Measurements from ENCODE around the gene MYO5B. TPM values are rescaled to one million over a fixed set of nuclear protein-coding genes. Genes with fewer than 3 reads are reported as not detected.

Gene MYO5B
- total RNA-seq, 1 donor from 2014 or later, result 0.21 TPM

- H3K9me3 ChIP-seq, result no peaks in the 10 kb centered on the region
- H3K36me3 ChIP-seq, result no peaks in the 10 kb centered on the region
- TF ChIP-seq CTCF (IDR thresholded peaks at IDR 0.05), result no peak
- peaks cover 0 to 14% of the 10 kb centered on the region in 2 donors for H3K4me1 ChIP-seq
- intact Hi-C loops (cut with DNase I), result loop anchor here (5.0 kb wide), 1 partner anchor 185 kb away; the partner anchor contains the start of gene MYO5B
- no peak overlapping the region for H3K4me3 ChIP-seq
- H3K27me3 ChIP-seq, result no peaks in the 10 kb centered on the region
- no peak for DNase-seq (ENCODE audit: low spot score in 2 of 2)
- peak overlapping the region; percentile 35 to 60 for H3K27ac ChIP-seq
Measured at GRCh38 chr18:50011813-50012435, 183.0 kb downstream of the MYO5B start.

- Histone ChIP-seq H3K4me1 (peaks cover 0 to 14% of the 10 kb centered on the region in 2 donors), H3K27ac (no peak overlapping the region), H3K9me3 (no peaks in the 10 kb centered on the region), H3K4me3 (no peak overlapping the region), H3K36me3 (no peaks in the 10 kb centered on the region), H3K27me3 (no peaks in the 10 kb centered on the region)
- no peak for DNase-seq (ENCODE audit: low spot score in 2 of 2)
- peak; percentile 11 to 45 (median 14) for TF ChIP-seq CTCF (IDR thresholded peaks at IDR 0.05)
- intact Hi-C loops (cut with DNase I), result loop anchor here (5.0 kb wide), 1 partner anchor 187 kb away; the partner anchor contains the start of gene MYO5B
Measured at GRCh38 chr18:50009773-50010335, 185.1 kb downstream of the MYO5B start.

- TF ChIP-seq CTCF (IDR thresholded peaks at IDR 0.05), result no peak
- intact Hi-C loops (cut with DNase I), result no loop called here
- Histone ChIP-seq H3K36me3 (no peaks in the 10 kb centered on the region), H3K27me3 (no peaks in the 10 kb centered on the region), H3K4me1 (peaks cover 0 to 14% of the 10 kb centered on the region in 2 donors), H3K4me3 (no peak overlapping the region), H3K9me3 (no peaks in the 10 kb centered on the region), H3K27ac (no peak overlapping the region)
- DNase-seq (ENCODE audit: low spot score in 2 of 2), result no peak
Measured at GRCh38 chr18:50008306-50008705, 186.6 kb downstream of the MYO5B start.

GRCh38 chr18:50006470-50007046, 188.4 kb downstream of the MYO5B start:
- H3K9me3 ChIP-seq, result no peaks in the 10 kb centered on the region
- H3K27me3 ChIP-seq, result no peaks in the 10 kb centered on the region
- no peaks in the 10 kb centered on the region for H3K36me3 ChIP-seq
- intact Hi-C loops (cut with DNase I), result no loop called here
- no peak overlapping the region for H3K4me3 ChIP-seq
- H3K4me1 ChIP-seq, result peaks cover 0 to 5% of the 10 kb centered on the region in 2 donors
- H3K27ac ChIP-seq, result no peak overlapping the region
- no peak for DNase-seq (ENCODE audit: low spot score in 2 of 2)
- TF ChIP-seq CTCF (IDR thresholded peaks at IDR 0.05), result no peak

GRCh38 chr18:50004013-50004412, 190.9 kb downstream of the MYO5B start:
- TF ChIP-seq CTCF (IDR thresholded peaks at IDR 0.05), result no peak
- no peaks in the 10 kb centered on the region for H3K36me3 ChIP-seq
- intact Hi-C loops (cut with DNase I), result no loop called here
- H3K27me3 ChIP-seq, result no peaks in the 10 kb centered on the region
- no peaks in the 10 kb centered on the region for H3K9me3 ChIP-seq
- no peak for DNase-seq (ENCODE audit: low spot score in 2 of 2)
- H3K27ac ChIP-seq, result no peak overlapping the region
- H3K4me3 ChIP-seq, result no peak overlapping the region
- no peaks in the 10 kb centered on the region for H3K4me1 ChIP-seq

Measured in ascending aorta (tissue), 2 donors.